ENCODE results near the gene RMND1.
"Not testable (repeated sequence)": the region's sequence is repeated elsewhere in the genome, so short reads cannot be mapped to it uniquely, and the experiment has no call there.

Gene RMND1

GRCh38 chr6:151381722-151382121 is 70.2 kb downstream of the RMND1 start:
- no peak for DNase-seq

- DNase-seq: no peak
Measured at GRCh38 chr6:151380848-151381205, 71.1 kb downstream of the RMND1 start.

GRCh38 chr6:151379933-151380847 is 71.7 kb downstream of the RMND1 start:
- no peak for DNase-seq

- no peak for DNase-seq
Measured at GRCh38 chr6:151377095-151377494, 74.8 kb downstream of the RMND1 start.

GRCh38 chr6:151376440-151376839 is 75.5 kb downstream of the RMND1 start:
- no peak for DNase-seq

- no peak for DNase-seq
Measured at GRCh38 chr6:151375833-151376232, 76.1 kb downstream of the RMND1 start.

GRCh38 chr6:151374036-151374683 is 77.8 kb downstream of the RMND1 start:
- no peak for DNase-seq

GRCh38 chr6:151372164-151372563 is 79.8 kb downstream of the RMND1 start:
- no peak for DNase-seq

- DNase-seq: no peak
Measured at GRCh38 chr6:151370509-151371078, 81.3 kb downstream of the RMND1 start.

GRCh38 chr6:151365233-151365632 is 86.7 kb downstream of the RMND1 start:
- DNase-seq: no peak

GRCh38 chr6:151359486-151359885 is 92.4 kb downstream of the RMND1 start:
- DNase-seq: no peak

- DNase-seq: no peak
Measured at GRCh38 chr6:151358475-151358874, 93.5 kb downstream of the RMND1 start.

GRCh38 chr6:151357758-151358436 is 94.0 kb downstream of the RMND1 start:
- no peak for DNase-seq

GRCh38 chr6:151356983-151357382 is 94.9 kb downstream of the RMND1 start:
- DNase-seq: not testable (repeated sequence)
